Adrenal gland (tissue), 5 donors: ENCODE measurements around the gene VPS8.

Experiments
- CTCF ChIP-seq, 6 experiments: fragments of 450-650 bp in 4 of 6; fragments of 200-600 bp in 2 of 6; sonication (generic) in 1 of 6; IDR thresholded peaks; 1 replicate in 5 of 6; 2 replicates in 1 of 6; pipeline versions ENCODE4 v1.5.1 to v1.8.0; 2016 to 2021; ENCODE audit warnings: antibody characterized with exemption in 6 of 6, mild to moderate bottlenecking in 2 of 6, moderate library complexity in 1 of 6
- POLR2A ChIP-seq, 2 donors: fragments of 450-650 bp; IDR thresholded peaks; one replicate each; pipeline ENCODE4 v1.6.1; 2017; ENCODE audit warnings: antibody characterized with exemption in 2 of 2, mild to moderate bottlenecking in 2 of 2, moderate library complexity in 1 of 2
- donor health status: DM: no; HTN: no; CAD: no.

- TF ChIP-seq CTCF (IDR thresholded peaks at IDR 0.05) = no peak
- no peak for TF ChIP-seq POLR2A (IDR thresholded peaks at IDR 0.05)
These were observed 6.5 kb upstream of the VPS8 start for GRCh38 chr3:184805351-184806038.
